Measurements from ENCODE around the gene CFAP77. TPM values are rescaled to one million over a fixed set of nuclear protein-coding genes. Genes with fewer than 3 reads are reported as not detected.

The CFAP77 gene
- total RNA-seq, 6 donors from 2014 or later, result 0.78 to 16.7 (median 2.7) TPM; not detected in 1

DNA sequence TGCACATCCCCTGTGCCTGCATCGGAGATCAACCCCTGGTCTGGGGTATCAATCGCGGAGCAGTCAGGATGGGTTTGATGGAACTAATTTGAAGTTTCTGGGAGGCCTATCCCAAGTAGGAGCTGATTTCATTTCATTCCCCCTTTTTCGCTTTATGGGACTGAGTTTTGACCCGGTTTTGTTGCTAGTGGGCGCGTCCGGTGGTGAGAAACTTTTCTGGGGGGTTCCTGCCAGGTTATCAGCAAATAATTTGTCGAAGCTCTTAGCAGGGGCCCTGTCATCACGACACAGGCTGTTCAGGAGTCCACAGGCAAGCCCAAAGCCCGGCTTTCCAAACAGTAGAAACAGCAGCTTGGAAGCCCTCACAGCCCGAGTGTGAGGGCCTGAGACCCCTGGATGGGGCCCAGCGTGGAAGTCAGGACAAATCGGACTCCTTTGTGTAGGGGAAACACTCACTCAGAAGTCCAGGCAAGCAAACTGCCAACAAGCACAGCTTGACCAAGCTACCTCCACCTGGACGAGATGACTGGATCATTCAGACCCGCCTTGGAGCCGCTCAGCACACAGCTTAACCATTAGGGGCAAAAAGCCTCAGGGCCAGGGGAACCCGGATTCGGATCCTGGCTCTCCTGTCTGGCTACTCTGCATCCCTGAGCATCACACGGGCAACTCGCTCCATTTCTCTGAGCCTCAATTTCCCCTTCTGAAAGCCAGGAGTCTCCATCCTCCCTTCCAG is 108.0 kb downstream of the CFAP77 start:
- WGBS, 2 donors, result 72 to 78% methylated on average over 18 to 21 of the region's 21 CpGs
- Histone ChIP-seq H3K9me3 (no peaks in the 10 kb centered on the region), H3K27ac (no peak overlapping the region), H3K27me3 (no peaks in the 10 kb centered on the region), H3K36me3 (no peaks in the 10 kb centered on the region), H3K4me1 (no peaks in the 10 kb centered on the region), H3K4me3 (no peak overlapping the region)
- TF ChIP-seq EP300 (IDR thresholded peaks at IDR 0.05) (no peak), POLR2A (IDR thresholded peaks at IDR 0.05) (no peak), POLR2AphosphoS5 (IDR thresholded peaks at IDR 0.05) (no peak)
- TF ChIP-seq, protein P1, sequence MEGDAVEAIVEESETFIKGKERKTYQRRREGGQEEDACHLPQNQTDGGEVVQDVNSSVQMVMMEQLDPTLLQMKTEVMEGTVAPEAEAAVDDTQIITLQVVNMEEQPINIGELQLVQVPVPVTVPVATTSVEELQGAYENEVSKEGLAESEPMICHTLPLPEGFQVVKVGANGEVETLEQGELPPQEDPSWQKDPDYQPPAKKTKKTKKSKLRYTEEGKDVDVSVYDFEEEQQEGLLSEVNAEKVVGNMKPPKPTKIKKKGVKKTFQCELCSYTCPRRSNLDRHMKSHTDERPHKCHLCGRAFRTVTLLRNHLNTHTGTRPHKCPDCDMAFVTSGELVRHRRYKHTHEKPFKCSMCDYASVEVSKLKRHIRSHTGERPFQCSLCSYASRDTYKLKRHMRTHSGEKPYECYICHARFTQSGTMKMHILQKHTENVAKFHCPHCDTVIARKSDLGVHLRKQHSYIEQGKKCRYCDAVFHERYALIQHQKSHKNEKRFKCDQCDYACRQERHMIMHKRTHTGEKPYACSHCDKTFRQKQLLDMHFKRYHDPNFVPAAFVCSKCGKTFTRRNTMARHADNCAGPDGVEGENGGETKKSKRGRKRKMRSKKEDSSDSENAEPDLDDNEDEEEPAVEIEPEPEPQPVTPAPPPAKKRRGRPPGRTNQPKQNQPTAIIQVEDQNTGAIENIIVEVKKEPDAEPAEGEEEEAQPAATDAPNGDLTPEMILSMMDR (IDR thresholded peaks at IDR 0.05), result no peak
- no peak for ATAC-seq (ENCODE audit: low FRiP score in 2 of 2)
- DNase-seq, result no peak

DNA sequence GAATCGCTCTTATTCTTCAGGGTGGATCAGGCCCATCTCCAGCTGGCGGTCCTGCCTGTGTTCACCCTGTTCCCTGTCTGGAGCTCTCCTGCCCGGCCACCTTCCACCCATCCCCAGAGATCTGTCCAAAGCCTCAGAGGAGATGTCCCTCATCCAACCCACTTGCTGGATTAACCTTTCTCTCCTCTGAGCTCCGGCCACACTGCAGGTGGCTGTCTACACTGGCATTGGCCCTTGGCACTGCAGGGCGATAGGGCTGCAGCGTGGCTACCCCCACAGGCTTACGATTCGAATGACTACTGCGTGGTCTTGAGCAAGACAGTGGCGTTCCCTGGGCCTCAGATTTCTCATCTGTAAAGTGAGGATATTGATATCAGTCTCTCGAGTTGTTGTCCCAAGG is 108.6 kb downstream of the CFAP77 start:
- Histone ChIP-seq H3K27me3 (no peaks in the 10 kb centered on the region), H3K36me3 (no peaks in the 10 kb centered on the region), H3K4me3 (no peak overlapping the region), H3K9me3 (no peaks in the 10 kb centered on the region), H3K4me1 (no peaks in the 10 kb centered on the region), H3K27ac (no peak overlapping the region)
- ATAC-seq (ENCODE audit: low FRiP score in 2 of 2) (no peak), DNase-seq (no peak)
- TF ChIP-seq POLR2AphosphoS5 (IDR thresholded peaks at IDR 0.05), result no peak
- TF ChIP-seq POLR2A (IDR thresholded peaks at IDR 0.05), result no peak
- TF ChIP-seq EP300 (IDR thresholded peaks at IDR 0.05), result no peak
- TF ChIP-seq, protein P1 (IDR thresholded peaks at IDR 0.05), result no peak
- WGBS, 2 donors, result 53 to 80% methylated on average over 5 to 11 of the region's 11 CpGs

DNA sequence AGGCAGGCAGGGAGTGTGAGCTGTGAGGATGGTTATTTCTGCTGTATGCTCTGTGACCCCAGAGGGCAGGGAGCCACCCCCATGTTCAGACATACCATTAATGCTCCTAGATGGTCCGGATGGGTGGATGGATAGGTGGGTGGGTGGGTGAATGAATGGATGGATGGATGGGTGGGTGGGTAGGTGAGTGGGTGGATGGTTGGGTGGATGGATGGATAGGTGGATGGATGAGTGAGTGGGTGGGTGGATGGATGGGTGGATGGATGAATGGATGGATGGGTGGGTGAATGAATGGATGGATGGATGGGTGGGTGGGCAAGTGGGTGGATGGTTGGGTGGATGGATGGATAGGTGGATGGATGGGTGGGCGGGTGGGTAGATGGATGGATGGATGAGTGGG is 109.0 kb downstream of the CFAP77 start:
- 56 to 100% methylated on average over 1 to 2 of the region's 2 CpGs for WGBS, 2 donors
- no peak for TF ChIP-seq POLR2AphosphoS5 (IDR thresholded peaks at IDR 0.05)
- TF ChIP-seq, protein P1 (IDR thresholded peaks at IDR 0.05), result no peak
- no peak for TF ChIP-seq POLR2A (IDR thresholded peaks at IDR 0.05)
- TF ChIP-seq EP300 (IDR thresholded peaks at IDR 0.05), result no peak
- Histone ChIP-seq H3K36me3 (no peaks in the 10 kb centered on the region), H3K4me1 (no peaks in the 10 kb centered on the region), H3K9me3 (no peaks in the 10 kb centered on the region), H3K4me3 (no peak overlapping the region), H3K27me3 (no peaks in the 10 kb centered on the region), H3K27ac (no peak overlapping the region)
- DNase-seq (no peak), ATAC-seq (ENCODE audit: low FRiP score in 2 of 2) (no peak)

DNA sequence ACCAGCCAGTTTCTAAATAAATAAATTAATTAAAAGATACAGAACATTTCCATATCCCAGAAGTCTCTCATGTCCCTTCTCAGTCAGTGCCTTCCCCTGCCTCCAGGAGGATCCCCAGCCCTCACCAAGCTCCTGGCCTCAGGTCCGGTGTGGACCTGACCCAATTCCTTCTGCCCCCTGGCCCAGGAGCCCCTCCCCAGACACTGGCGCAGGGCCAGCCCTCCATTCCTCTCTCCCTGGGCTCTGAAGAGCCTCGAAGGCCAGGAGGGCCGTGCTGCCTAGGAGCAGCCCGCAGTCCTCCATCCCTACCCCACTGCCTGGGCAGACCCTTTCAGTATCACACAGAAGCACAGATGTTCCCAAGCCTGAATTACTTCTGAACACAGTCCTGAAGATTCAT is 110.6 kb downstream of the CFAP77 start:
- Histone ChIP-seq H3K27ac (no peak overlapping the region), H3K4me1 (no peaks in the 10 kb centered on the region), H3K4me3 (no peak overlapping the region), H3K9me3 (no peaks in the 10 kb centered on the region), H3K36me3 (no peaks in the 10 kb centered on the region), H3K27me3 (no peaks in the 10 kb centered on the region)
- DNase-seq (no peak), ATAC-seq (ENCODE audit: low FRiP score in 2 of 2) (no peak)
- TF ChIP-seq, protein P1 (IDR thresholded peaks at IDR 0.05), result no peak
- TF ChIP-seq EP300 (IDR thresholded peaks at IDR 0.05) (no peak), POLR2A (IDR thresholded peaks at IDR 0.05) (no peak), POLR2AphosphoS5 (IDR thresholded peaks at IDR 0.05) (no peak)
- WGBS, 2 donors, result 72 to 81% methylated on average over 4 to 5 of the region's 5 CpGs
